Breast epithelium (tissue), 4 donors: ENCODE results near the gene SLCO1B3. TPM values are rescaled to one million over a fixed set of nuclear protein-coding genes. Genes with fewer than 3 reads are reported as not detected.

Experiments used
- DNase-seq, 2 donors: peaks; one replicate each; pipeline ENCODE4 v3.0.0-alpha.2; 2019; ENCODE audit warnings: low spot score in 2 of 2
- H3K27ac ChIP-seq, 2 donors: fragments of 200-600 bp; sonication (generic) in 1 of 2; one replicate each; pipeline ENCODE4 v1.5.1; 2016 to 2019; ENCODE audit warnings: mild to moderate bottlenecking in 1 of 2
- H3K27me3 ChIP-seq, 2 donors: fragments of 200-600 bp; sonication (generic) in 1 of 2; one replicate each; pipeline versions ENCODE4 v1.5.1 to v1.6.0; 2017 to 2019; ENCODE audit warnings: control low read depth in 1 of 2, mild to moderate bottlenecking in 1 of 2
- H3K36me3 ChIP-seq: fragments of 200-600 bp; one replicate; pipeline ENCODE4 v1.5.1; 2019
- H3K4me1 ChIP-seq, 2 donors: fragments of 200-600 bp; sonication (generic); one replicate each; pipeline ENCODE4 v1.5.1; 2016 to 2019; ENCODE audit warnings: control low read depth in 1 of 2
- H3K4me3 ChIP-seq, 3 donors: fragments of 200-600 bp; sonication (generic); 1 replicate in 2 of 3; 2 replicates in 1 of 3; pipeline ENCODE4 v1.5.1; 2016 to 2019; ENCODE audit warnings: mild to moderate bottlenecking in 3 of 3, moderate library complexity in 2 of 3
- H3K9me3 ChIP-seq, 2 donors: fragments of 200-600 bp; sonication (generic) in 1 of 2; one replicate each; pipeline ENCODE4 v1.5.1; 2016 to 2019; ENCODE audit warnings: control low read depth in 1 of 2
- CTCF ChIP-seq, 3 donors: fragments of 450-650 bp; IDR thresholded peaks; one replicate each; pipeline ENCODE4 v1.5.1; 2016 to 2017; ENCODE audit warnings: antibody characterized with exemption in 3 of 3, mild to moderate bottlenecking in 3 of 3, moderate library complexity in 3 of 3
- POLR2A ChIP-seq: fragments of 450-650 bp; IDR thresholded peaks from one replicate; pipeline ENCODE4 v1.6.1; 2016; ENCODE audit warnings: antibody characterized with exemption, mild to moderate bottlenecking, moderate library complexity
- POLR2AphosphoS5 ChIP-seq, 3 donors: sonication (generic); formaldehyde crosslinking; IDR thresholded peaks; one replicate each; pipeline ENCODE4 v1.6.1; 2017; ENCODE audit warnings: antibody characterized with exemption in 3 of 3
- intact Hi-C: fragments of 100-400 bp; cut with DNase I; formaldehyde crosslinking; loops from one replicate; pipeline ENCODE4 v1.15.1; 2023; ENCODE audit warnings: low total_unique reads
- total RNA-seq, 3 donors: library from RNA; depleted of rRNA; stranded (reverse); fragments of >200 nt; gene quantifications; one replicate each; pipeline ENCODE4 v1.1.0, GENCODE V29; 2016

SLCO1B3 gene
- total RNA-seq, 3 donors from 2014 or later, result not detected

GRCh38 chr12:20963762-20964161 is 153.3 kb downstream of the SLCO1B3 start:
- H3K27me3 ChIP-seq, result no peaks in the 10 kb centered on the region
- no peak for DNase-seq
- intact Hi-C loops, result no loop called here
- no peaks in the 10 kb centered on the region for H3K36me3 ChIP-seq
- no peaks in the 10 kb centered on the region for H3K9me3 ChIP-seq
- no peaks in the 10 kb centered on the region for H3K4me1 ChIP-seq
- TF ChIP-seq CTCF (IDR thresholded peaks at IDR 0.05) (no peak), POLR2AphosphoS5 (IDR thresholded peaks at IDR 0.05) (no peak), POLR2A (no peak)
- H3K27ac ChIP-seq, result no peak overlapping the region
- no peak overlapping the region for H3K4me3 ChIP-seq

Other genes with a start within 250 kb of the SLCO1B3 start
- under 1 TPM in 2 of 3 donors, not detected in 1; under 0.01 to 0.48 TPM for gene SLCO1C1, start 115.4 kb upstream of the SLCO1B3 start, total RNA-seq